HT1080 (cell line): ENCODE measurements around the gene DOCK8. TPM values are rescaled to one million over a fixed set of nuclear protein-coding genes. Genes with fewer than 3 reads are reported as not detected.
A peak's percentile ranks its signal among the peaks of the same experiment; 100 is the strongest.

Source experiments
- DNase-seq: peaks from one replicate; pipeline ENCODE4 v3.0.0-alpha.2; 2015; ENCODE audit warnings: low read depth
- total RNA-seq: library from RNA; depleted of rRNA; stranded (reverse); fragments of >200 nt; shearing (Covaris generic); gene quantifications from 2 replicates; pipeline ENCODE4 v1.2.3, GENCODE V29; 2014

DOCK8 gene
- total RNA-seq, 1 experiment from 2014 or later, result not detected

DNA sequence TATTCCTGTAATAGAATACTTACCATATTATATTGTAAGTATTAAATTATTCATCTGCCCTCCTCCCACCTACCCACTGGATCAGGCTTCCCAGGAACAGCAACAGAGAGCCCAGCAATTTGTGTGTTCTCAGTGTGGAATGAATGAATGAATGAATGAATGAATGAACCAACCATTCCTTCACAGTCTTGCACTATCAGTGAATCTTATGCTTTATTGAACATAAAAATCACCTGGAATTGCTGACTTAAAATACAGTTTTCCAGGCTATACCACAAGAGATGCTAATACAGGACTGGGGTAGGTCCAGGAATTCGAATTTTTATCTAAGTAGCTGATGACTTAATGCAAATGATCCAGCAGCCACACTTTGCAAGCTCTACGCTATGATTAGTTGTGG lies 51.6 kb downstream of the DOCK8 start:
- no peak for DNase-seq

DNA sequence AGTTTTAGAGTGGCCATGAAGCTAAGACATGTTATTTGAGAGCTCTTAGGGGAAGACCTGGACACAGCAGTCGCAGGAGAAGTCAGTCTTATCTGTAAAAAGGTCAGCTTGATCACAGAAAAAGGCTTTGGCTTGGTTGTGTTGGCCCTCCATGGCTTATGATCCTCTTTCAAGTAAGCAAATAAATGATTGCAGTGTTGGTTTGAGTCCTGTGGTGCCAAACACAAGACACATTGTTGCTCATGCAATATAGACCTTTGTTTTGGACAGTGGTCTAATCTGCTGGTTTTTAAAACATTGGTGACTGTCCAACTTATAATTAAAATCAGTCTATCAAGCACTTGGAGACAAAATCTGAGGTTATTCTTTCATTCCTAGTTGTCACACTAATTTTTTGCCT lies 54.0 kb downstream of the DOCK8 start:
- no peak for DNase-seq

DNA sequence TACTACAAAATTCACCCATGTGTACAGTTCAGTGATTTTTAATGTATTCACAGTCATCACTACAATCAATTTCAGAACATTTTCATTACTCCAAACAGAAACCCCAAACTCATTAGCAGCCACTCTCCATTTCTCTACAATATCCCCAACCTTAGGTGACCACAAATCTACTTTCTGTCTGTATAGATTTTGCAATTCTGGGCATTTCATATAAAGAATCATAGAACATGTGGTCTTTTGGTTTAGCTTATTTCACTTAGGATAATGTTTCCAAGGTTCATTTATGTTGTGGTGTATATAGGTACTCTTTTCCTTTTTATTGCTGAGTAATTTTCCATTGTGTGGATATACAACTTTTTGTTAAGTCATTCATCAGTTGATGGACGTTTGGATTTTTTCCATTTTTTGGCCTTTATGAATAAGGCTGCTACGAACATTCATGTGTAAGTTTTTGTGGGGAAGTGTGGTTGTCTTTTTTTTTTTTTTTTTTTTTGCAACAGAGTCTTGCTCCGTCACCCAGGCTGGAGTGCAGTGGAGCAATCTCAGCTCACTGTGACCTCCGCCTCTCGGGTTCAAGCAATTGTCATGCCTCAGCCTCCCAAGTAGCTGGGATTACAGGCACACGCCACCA lies 54.5 kb downstream of the DOCK8 start:
- no peak for DNase-seq

DNA sequence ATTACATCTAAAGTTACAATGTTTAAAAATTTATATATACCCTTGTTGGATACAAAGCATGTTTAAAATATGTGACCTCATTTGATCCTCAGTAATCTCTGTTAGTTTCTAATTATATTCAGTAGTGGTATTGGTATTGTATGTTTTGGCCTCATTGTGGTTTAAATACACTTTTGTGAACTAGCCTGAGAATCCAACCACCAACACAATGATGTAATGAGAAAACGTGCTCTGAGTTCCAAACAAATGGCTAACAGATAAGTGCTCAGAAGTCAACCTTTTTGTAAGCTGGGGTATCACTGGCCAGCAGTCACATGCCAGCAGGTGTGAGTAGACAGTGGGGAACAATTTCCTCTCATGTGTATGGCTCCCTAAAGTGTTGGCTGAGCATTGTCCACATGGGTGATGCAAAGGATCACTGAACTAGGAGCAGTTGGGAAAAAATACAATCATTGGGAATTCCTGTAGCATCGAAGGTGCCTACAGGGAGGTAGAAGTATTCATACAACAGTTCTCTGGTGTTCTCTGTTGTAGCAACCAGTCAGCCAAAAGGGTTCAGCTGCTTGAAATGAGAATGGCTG lies 56.1 kb downstream of the DOCK8 start:
- DNase-seq, result no peak

DNA sequence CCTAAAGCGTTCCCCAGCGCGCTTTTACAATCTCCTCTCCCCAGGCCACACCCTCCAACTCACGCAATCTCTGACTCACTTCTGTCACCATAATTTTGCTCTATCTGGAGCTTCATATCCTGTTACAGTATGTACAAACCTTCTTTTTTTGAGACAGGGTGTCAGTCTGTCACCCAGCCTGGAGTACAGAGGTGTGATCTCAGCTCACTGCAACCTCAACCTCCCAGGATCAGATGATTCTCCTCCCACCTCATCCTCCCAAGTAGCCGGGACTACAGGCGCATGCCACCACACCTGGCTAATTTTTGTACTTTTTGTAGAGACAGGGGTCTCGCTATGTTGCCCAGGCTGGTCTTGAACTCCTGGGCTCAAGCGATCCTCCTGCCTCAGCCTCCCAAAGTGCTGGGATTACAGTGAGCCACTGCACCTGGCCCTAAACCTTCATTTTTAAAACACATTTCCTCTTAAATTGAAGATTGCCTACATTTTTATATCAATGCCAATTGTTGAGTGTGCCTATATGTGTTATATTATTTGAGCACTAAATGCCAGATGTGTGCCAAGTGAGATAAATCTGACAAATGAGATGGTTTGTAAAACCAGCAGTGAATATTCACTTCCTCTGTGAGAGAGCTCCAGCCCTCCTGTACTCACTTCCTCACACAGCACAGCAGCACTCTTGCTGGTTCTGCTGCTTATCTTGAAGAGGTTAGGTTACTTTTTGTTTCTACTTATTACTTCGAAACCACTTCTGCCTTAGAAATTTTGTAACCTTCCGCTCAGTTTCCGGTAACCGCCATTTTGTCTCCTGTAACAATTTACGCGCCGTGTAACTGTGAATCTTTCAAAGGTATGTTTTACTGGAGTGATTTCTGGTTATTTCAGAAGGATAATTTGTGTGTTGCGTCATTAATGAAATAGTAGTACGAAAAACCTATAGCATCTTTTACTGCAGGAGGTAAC lies 57.9 kb downstream of the DOCK8 start:
- DNase-seq, result no peak

DNA sequence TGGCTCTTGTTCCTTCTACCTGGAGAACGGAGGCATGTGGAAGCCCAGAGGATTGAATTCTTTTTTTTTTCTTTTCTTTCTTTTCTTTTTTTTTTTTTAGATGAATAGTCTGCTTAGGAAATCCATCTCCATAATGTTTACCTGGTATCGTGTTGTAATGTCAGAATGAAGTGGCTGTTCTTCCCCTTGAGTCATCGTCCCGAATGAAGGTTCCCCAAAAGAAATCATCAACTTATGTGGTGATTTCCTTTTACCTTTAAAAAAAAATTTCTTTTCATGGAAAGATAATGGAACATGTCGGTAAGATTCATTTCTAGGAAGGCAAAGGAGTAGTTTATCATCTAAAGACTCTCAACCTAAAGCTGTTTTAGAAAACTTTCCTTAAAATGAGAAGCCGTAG lies 59.7 kb downstream of the DOCK8 start:
- DNase-seq, result no peak

DNA sequence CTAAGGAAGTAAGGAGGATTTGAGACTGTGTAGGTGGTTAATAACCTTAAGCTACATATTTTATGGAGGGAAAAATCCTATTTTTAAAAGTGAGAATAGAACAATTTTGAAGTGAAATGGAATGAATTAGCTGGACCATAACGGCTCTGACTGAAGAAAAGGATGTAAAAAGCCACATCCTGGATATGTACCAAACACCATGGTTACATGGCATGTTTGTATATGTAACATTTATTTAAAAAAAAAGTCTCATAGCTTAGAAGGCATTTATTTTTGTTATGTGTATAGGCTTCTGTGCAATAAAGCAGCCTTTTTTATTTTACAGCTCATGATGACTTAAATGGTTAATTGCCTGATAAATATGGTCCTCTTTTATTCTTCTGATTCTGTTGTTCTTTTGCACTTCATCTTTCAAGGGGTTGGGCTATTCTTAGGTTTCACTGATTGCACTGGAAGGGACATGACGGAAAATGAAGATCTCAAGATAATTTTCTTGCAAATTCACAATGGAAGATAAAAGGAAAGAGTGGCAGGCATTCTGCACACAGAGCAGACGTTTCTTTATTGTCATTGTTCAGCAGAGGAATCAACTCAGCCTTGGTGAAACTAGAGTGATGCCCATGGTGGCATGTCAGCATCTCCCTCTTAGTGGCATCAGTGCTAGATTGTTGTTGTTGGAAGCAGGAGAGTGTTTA lies 63.1 kb downstream of the DOCK8 start:
- DNase-seq, result no peak

DNA sequence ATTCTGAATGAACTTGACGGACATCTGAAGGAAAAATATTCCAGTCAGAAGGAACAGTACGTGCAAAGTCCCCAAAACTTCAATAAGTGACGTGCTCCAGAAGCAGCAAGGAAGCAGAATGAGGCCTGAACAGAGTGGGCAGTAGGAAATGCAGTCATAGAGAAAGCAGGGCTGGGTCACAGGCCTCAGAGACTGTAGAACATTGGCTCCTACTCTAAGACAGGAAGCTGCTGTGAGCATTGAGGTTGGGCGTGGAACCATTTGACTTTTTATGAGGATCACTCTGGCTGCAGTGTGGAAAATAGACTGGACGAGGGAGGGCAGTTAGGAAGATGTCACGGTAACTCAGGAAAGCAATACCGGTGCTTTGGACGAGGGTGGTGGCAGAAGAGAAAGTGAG lies 64.0 kb downstream of the DOCK8 start:
- DNase-seq, result peak; percentile 2

DNA sequence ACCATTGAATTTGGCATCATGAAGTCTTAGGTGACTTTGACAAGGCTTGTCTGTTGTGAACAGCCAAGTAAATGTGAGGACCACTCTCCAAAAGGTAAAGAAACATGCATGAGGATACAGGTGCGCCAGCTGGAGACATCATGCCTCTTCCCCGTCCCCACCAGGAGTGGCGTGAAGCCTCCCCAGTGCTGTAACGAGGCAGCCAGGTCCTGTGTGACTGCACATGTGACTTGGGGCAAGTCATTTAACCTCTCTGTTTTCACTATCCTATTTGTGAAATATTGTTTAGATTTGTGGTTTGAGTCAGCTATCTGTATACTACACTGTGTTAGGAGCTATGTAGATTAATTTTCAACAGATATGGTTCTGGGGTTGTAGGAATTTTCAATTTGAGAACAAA lies 65.0 kb downstream of the DOCK8 start:
- DNase-seq, result no peak

DNA sequence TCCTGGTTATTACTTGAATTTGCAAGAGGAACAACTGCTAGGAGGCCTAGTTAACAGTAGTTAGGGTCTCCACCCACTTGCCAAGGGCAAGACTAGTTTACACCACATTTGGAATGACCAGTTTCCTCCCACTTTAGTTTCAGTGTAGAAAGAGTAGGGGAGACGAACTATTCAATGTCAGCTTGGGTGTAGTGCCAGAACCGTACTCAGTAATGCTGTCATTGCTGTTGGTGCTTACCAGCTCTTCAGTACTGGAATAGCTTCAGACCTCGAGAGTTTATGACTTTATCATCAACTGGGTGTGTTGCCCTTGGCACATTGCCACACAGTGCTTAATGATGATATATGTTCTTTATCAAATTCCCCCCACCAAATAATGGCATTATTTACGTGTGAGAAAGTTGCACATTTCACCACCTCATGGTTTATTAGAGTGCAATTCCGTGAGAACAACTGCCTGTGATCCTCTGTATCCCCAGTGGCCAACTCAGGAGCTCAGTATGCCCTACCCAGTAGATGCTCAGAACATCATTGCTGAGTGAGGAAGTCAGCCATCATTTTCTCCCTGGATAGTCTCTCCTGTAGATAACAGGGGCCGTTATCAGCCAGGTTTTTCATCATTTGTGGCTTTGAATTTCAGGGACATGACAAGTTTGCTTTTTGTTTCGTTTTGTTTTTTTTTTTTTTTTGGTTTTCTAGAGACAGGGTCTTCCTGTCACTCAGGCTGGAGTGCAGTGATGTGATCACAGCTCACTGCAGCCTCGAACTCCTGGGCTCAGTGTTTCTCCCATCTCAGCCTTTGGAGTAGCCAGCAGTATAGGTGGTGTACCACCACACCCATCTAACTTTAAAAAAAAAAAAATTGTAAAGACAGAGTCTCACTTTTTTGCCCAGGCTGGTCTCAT lies 67.3 kb downstream of the DOCK8 start:
- DNase-seq, result no peak

DNA sequence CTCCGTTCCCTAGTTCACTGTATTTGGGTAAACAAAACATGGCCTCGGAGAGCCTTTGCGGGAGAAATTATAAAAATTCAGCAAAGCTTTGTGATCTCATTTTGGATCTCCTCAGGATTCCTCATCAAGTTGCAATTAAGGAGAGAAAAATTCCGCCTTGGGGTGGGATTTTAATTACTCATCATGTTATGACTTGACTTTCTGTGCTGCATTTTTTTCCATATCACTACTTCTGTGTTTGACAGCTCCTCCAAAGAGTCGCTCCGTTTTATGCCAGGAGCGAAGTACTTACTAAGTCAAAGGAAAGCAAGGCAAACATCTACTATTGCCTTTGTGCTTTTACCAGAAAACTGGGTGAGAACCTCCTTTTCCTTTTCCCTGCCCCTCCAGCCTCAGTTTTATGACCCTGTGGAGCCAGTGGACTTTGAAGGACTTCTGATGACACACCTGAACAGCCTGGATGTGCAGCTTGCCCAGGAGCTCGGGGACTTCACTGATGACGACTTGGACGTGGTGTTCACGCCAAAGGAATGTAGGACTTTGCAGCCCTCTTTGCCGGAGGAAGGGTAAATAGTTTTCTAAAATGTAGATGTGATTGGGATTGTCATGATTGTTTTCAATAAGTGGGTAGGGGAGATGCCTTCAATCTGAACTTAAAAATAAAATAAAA lies 71.5 kb downstream of the DOCK8 start:
- no peak for DNase-seq

DNA sequence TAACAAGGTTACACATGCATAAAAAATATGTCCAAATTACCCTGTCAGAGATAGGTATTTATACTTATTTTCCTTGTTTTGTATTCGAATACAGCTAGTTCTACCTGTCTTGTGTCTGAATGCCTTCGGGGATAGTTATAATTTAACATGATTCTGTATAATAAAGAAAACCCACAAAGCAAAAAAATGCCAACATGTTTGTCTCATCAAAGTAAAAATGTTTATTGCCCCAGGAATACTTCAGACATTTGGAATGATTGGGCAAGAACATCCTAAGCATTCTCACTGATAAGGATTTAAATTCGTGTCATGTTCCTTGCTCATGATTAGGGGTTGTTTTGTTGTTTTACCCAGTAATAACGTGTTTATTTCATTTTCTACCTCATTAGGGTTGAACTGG lies 74.5 kb downstream of the DOCK8 start:
- DNase-seq, result no peak

DNA sequence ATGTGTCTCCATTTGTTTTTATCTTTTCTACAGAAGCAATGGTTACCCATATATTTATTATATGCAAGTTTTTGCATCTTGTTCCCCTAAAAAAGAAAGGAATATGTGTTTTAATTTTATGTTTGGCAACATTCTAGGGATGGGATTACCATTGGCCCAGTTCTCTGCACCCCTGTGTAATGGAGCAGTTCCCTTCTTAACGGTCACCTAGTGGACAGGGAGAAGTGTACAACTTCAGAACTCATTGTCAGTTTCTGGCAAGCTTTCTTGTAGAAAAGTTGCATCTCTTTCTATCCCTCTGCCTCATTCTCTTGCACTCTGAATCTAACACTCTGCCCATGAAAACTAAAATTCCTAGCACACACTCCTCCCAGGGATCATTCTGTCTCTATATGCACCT lies 78.2 kb downstream of the DOCK8 start:
- no peak for DNase-seq

DNA sequence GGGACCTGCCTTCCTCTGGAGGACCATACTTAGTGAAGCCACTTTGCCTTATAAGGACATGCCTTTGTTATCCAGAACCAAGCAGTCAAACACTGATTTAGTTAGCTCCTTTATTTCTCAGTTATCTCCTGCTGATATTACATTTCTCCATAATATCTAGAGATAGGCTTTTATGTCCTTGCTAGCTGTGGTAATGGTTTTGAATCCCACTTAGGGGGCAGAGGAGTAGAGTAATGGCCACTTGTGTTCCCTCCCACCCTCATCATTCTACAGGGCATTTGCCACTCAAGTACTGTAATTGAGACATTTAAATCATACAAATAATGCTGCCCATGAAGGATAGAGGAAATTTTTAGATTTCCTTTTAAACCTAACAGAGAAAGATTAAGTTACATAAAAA lies 80.9 kb downstream of the DOCK8 start:
- DNase-seq, result no peak

DNA sequence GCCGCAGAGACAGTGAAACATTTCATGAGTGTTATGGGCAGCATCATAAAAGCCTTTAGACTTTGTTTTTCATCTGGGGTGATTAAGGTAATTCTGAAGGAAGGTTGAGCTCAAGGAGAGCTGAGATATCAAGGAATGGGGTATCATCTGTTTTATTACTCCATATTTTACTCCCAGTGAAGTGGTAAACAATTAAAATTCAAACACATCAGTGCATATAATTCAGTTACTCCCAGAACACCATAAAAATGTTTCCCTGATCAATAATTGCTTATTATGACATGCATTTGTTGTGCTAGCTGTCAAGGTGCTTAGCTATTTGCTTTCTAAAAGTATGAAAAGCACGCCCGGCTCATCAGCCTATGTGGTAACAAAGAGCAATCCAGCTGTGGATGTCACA lies 81.7 kb downstream of the DOCK8 start:
- DNase-seq, result no peak

DNA sequence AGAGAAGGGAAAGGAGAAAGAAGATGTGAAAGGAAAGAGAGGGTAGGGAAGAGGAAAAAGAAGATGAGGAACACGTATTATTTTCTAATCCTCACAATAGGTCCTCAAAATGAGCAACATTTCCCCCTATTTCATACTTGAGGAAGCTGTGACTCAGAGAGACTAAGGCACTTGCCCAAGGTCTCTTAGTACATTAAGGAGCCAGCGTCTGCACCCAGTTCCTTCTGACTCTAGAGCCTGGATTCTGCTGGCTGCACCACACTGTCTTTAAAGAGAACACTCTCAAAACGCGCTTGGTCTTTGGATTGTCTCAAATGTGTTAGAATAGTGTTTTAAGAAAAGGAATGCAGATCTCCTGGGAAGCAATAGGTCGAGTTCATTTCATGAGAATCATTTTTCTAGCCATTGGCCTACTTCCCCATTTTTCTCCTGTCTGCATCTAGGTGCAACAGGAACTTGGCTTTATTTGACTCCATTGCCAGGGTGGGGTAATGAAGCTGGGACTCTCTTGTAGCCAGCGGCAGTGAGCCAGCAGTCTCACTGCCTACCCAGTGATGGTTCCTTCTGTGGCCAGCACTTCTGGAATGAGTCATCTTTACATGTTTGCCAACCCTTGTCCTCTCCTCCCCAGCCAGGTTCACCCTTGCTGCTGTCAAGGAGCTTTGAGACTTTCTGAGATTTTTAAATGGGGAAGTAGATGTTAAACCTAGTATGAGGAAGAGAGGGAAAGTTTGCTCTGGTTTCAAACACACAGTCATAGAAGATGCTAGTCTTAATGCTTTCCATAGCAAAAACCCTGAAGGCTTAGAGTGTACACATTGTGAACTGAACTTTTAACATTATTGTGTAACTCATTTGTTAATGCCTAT lies 82.7 kb downstream of the DOCK8 start:
- DNase-seq, result peak; percentile 68

DNA sequence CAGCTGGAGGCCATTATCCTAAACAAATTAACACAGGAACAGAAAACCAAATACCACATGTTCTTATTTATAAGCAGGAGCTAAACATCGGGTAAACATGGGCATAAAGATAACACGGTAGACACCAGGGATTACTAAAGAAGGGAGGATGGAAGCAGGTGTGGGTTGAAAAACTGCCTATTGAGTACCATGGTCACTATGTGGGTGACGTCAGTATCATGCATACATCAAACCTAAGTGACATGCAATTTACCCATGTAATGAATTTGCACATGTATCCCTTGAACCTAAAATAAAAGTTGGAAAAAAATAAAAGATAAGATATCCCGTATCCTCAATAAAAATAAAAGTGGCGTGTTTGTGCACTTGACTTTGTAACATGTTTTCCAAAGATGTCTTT lies 88.8 kb downstream of the DOCK8 start:
- DNase-seq, result no peak

DNA sequence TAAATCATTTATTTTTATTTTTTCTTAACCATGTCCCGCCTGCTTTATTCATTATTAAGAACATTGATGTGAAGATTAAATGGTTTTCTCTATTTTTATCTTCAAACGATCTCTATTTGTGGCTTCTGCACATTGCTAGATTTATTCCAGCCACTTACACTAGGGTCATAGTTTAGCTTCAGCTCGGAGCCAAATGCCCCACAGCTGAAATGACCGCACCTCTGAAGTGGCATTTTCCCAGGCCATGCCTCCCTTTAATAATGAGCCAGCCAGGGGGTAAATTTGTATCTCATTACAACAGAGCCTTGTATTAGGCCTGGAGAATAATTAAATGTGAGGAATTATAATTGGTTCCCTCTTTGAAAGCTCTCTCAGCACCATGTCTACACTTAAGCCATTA lies 89.4 kb downstream of the DOCK8 start:
- DNase-seq, result no peak

DNA sequence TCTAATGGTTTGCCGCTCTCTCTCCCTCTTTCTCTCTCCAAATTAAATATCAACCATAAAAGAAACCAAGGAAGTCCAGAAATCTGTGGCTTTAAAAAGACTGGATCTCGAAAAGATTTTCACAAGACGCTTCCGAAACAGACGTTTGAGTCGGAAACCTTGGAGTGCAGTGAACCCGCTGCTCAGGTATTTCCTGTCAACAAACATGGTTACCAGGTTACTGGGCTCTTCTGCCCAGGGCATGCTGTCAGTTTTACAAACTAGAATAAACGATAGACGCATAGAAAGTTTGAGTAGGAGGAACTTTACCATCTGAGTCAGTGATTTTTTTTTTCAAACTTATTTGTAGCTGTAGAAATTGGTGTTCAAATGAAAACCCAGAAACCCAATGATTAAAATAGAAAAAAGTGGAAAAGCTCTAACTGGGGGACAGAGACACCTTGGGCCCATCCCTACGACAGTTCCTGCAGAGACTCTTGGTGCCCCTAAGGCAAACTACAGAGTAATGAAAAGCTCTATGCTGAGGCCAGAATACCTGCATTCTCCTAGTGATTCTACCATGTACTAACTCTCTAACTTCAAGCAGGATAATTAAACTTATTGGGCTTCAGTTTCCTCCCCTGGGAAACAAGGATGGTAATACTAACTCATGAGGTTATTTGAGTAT lies 90.0 kb downstream of the DOCK8 start:
- peak; percentile 22 for DNase-seq
